ENCODE measurements around the gene PYGO2.

- TF ChIP-seq CTCF (IDR thresholded peaks at IDR 0.05; ENCODE audit: low read depth, low read length) (no peak), EZH2phosphoT487 (IDR thresholded peaks at IDR 0.05; ENCODE audit: low read depth) (no peak)
Observed at GRCh38 chr1:154912755-154913154, 48.8 kb downstream of the PYGO2 start.

Data from OCI-LY3 (cell line).